NCI-H1105 (cell line): Measurements from ENCODE around the gene KRTAP1-4.
"Not testable (repeated sequence)": the region's sequence is repeated elsewhere in the genome, so short reads cannot be mapped to it uniquely, and the experiment has no call there.

Experiments used
- DNase-seq: peaks from one replicate; lab custom pipeline; 2025; lab: John Stamatoyannopoulos, UW

Gene KRTAP1-4

GRCh38 chr17:41046735-41047465 is 16.9 kb upstream of the KRTAP1-4 start, which contains the start of gene KRTAP2-1:
Gene KRTAP2-1 (minus strand): TSS chr17:41047316. CDS start chr17:41047267, 49 bp downstream.
- not testable (repeated sequence) for DNase-seq

GRCh38 chr17:41042953-41043352 is 13.0 kb upstream of the KRTAP1-4 start:
- no peak for DNase-seq

GRCh38 chr17:41040783-41041571 is 11.0 kb upstream of the KRTAP1-4 start, which contains the start of gene KRTAP1-1:
Gene KRTAP1-1 (minus strand): TSS chr17:41041450. CDS start chr17:41041397, 53 bp downstream.
- peak; percentile 41 for DNase-seq

- DNase-seq: no peak
Measured at GRCh38 chr17:41037853-41038350, 7.9 kb upstream of the KRTAP1-4 start.

GRCh38 chr17:41034346-41034935 is 4.4 kb upstream of the KRTAP1-4 start, which contains the start of gene KRTAP1-3:
Gene KRTAP1-3 (minus strand): TSS chr17:41034874. CDS start chr17:41034821, 53 bp downstream.
- DNase-seq: peak; percentile 34

GRCh38 chr17:41026715-41027471 is 3.1 kb downstream of the KRTAP1-4 start, which contains the start of gene KRTAP1-5:
Gene KRTAP1-5 (minus strand): TSS chr17:41027208. CDS start chr17:41027155, 53 bp downstream.
- no peak for DNase-seq

GRCh38 chr17:41024697-41025096 is 5.3 kb downstream of the KRTAP1-4 start:
- DNase-seq: no peak

- DNase-seq: no peak
Measured at GRCh38 chr17:41020336-41020735, 9.7 kb downstream of the KRTAP1-4 start.

GRCh38 chr17:41019415-41019814 is 10.6 kb downstream of the KRTAP1-4 start:
- DNase-seq: no peak

GRCh38 chr17:41018541-41018940 is 11.5 kb downstream of the KRTAP1-4 start:
- no peak for DNase-seq

- DNase-seq: no peak
Measured at GRCh38 chr17:41016578-41017215, 13.3 kb downstream of the KRTAP1-4 start.

GRCh38 chr17:41015454-41015853 is 14.5 kb downstream of the KRTAP1-4 start:
- DNase-seq: no peak

GRCh38 chr17:41013606-41014005 is 16.4 kb downstream of the KRTAP1-4 start:
- DNase-seq: peak; percentile 62

GRCh38 chr17:41013181-41013580 is 16.8 kb downstream of the KRTAP1-4 start:
- no peak for DNase-seq

- no peak for DNase-seq
Measured at GRCh38 chr17:41012326-41013120, 17.5 kb downstream of the KRTAP1-4 start.

- DNase-seq: no peak
Measured at GRCh38 chr17:41010441-41010840, 19.6 kb downstream of the KRTAP1-4 start.

- DNase-seq: no peak
Measured at GRCh38 chr17:41009936-41010335, 20.1 kb downstream of the KRTAP1-4 start.

GRCh38 chr17:41009301-41009760 is 20.7 kb downstream of the KRTAP1-4 start:
- peak; percentile 62 for DNase-seq

GRCh38 chr17:41008811-41009210 is 21.2 kb downstream of the KRTAP1-4 start, which contains the start of gene KRTAP3-1:
Gene KRTAP3-1 (minus strand): TSS chr17:41009128. CDS start chr17:41009074, 54 bp downstream.
- DNase-seq: peak; percentile 92

GRCh38 chr17:41004397-41004796 is 25.6 kb downstream of the KRTAP1-4 start:
- peak; percentile 85 for DNase-seq
